Measurements from ENCODE around the gene JAG1.

The JAG1 gene

DNA sequence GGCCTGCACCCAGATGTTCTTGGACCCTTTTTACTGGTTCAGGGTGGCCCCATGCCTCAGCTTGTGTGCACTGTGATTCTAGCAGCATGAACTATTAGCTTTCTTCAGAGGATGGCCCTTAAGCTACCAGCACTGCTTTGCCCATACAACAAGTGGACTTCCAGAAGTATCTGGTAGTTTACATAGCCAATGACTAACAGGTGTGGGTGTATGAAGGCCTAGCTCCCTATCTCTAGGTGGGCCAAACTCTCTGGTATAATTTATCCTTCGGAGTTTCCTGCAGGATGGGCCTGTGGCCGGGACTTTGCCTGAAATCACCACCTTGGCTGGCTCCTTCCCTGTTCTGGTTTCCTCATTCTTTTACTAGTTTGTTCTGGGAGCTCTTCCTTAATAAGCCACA lies 26.1 kb upstream of the JAG1 start:
- in situ Hi-C loops (cut with MboI; ENCODE audit: low sequenced_read_pairs), result no loop called here

DNA sequence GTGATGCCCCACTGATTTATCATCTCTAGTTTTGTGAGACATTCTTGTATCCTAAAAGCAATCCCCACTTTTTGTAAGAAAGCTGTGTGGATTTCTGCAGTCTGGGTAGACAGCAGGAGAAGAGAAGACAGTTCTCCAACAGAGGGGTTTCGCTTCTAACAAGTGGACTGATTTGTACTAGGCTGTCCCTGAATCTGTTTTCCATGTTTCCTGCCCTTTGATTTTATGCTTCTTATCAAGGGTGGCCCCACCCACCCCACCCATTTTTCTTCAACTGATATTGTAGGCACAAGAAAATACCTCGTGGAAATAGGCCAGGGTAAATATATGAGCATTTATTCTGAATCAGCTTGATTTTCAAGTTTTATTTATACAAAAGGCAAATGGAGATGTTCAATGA lies 25.7 kb upstream of the JAG1 start:
- in situ Hi-C loops (cut with MboI; ENCODE audit: low sequenced_read_pairs), result no loop called here

DNA sequence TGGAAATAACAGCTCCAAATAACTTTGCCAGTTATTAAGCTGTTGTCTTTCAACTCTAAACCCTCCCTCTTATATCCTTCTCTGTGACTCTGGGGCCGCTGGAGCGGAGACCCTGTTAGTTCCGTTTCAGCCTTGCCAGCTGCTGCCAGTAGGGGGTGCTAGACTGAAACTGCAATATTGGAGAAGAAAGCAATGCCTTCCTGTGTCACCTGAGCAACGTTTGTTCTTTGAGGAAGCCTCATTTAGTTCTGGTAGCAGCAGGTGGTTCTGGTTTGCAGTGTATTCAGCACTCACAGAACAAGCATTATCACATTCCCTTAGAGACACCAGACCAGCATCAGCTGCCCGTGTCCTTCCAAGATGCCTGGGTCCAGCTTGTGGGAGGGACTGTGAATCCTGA lies 22.9 kb upstream of the JAG1 start:
- in situ Hi-C loops (cut with MboI; ENCODE audit: low sequenced_read_pairs), result no loop called here

DNA sequence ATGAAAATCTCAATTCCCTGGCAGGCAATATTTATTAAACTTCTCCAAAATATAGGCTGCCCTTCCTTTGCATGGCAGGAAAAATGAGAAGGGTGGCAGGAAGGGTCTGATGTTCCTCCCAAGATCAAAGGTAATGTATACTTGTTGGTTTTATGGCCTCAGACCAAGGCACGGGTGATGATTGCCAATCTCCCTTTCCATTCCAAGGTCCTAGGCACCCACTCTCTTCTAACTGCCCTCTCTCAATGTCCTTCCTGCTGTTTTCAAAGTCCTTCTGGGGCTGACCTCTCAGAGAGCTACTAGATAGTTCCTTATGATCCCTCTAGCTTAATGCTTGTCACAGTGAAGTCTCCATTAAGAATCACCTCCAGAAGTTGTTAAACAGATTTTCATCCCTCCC lies 15.6 kb upstream of the JAG1 start:
- in situ Hi-C loops (cut with MboI; ENCODE audit: low sequenced_read_pairs), result no loop called here

DNA sequence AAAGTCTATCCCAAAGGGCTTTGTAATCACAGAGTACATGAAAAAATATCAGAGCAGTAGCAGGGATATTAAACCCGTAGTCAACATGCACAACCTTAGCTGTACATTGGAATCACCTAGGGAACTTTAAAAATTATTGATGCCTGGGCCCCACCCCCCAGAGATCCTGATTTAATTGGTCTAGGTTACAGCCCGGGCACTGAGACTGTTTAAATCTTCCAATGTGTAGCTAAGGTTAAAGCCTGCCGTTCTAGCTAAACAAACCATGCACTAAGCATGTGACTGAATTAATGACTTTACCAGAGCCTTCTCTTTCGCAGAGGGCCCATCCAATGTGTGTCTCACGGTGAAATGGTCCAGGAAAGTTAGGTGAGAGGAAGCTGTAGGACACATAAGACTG lies 14.1 kb upstream of the JAG1 start:
- in situ Hi-C loops (cut with MboI; ENCODE audit: low sequenced_read_pairs), result no loop called here

DNA sequence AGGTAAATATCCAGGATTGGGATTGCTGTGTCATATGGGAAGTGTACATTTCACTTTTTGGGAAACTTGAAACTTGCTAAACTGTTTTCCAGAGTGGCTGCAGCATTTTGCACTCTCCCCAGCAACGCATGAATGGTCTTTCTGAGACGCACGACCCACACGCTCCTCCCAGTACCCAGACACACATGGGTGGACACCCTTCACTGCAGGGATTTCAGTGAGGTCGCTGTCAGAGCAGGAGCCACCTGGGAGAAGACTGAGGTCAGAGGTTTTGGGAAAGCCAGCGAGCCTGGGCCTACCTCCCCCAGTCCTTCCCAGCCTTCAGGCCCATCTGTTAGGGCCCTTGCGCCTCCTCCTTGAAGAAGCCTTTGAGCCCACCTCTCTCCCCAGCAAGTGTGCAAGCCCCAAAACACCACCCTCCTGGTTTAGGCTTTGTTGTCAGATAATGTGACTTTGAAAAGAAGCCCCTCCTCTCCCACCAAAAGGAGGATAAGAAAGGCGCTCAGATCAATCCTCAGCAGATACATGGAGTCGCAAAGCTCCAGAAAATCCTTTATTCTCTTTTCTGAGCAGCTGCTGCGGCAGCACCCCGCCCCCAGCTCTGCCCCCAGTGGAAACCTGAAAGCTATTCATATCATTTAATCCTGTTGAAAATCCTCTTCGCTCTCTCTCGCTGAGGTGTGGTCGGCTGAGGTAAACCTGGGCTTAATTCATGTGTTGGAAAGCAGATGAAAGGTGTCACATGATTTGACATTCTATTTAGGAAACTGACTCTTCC lies 12.7 kb upstream of the JAG1 start:
- in situ Hi-C loops (cut with MboI; ENCODE audit: low sequenced_read_pairs), result no loop called here

DNA sequence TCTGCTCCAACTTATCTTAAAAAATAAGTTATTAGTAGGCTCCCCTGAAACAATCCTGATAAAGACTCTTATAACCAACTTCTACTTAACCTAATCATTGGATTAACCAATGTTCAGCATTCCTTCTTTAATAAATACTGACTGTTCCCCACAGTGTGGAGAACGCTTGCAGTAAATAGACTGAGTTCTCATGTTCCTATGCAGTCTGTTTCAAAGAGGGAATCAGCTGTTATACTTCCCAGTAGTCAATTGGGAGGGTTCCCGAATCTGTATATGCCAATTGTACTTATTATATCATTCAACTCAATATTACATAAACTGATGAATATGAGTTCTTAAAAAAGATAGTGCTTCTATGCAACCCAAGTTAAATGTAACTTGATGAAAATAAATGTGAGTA lies 9.7 kb upstream of the JAG1 start:
- in situ Hi-C loops (cut with MboI; ENCODE audit: low sequenced_read_pairs), result no loop called here

DNA sequence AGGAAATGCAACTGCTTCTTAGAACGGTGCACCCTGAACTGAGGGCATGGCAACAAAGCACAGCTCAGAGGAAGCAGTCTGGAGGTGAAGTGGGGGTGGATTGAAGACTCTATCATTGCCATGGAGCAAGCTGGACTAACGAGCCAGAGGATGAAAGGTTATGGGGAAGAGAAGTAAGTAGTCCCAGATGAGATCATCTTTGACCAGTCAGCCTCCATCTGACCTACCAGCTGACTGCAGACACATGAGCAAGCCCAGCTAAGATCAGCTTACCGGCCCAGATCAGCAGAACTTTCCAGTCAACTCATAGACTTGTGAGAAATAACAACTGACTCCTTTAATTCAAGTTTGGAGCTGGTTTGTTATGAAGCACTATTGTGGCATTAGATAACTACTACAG lies 9.1 kb upstream of the JAG1 start:
- in situ Hi-C loops (cut with MboI; ENCODE audit: low sequenced_read_pairs), result no loop called here

DNA sequence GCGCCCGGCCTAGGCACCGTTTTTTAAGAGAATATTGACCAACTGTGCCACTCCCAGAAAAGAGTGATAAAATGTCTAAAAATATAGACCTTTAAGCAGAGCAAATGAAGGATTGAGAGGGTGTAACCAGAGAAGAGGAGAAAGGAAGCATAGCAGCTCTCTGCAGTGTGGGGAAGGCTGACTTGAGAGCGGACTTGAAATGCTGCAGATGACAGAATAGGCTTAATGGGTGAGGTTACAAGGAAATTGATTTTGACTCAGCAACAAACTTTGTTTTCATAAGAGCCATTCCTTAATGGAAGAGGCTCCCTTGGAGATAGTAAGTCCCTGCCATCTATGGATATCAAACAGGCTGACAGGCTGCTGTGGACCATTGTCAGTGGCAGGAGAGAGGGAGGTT lies 7.7 kb upstream of the JAG1 start:
- in situ Hi-C loops (cut with MboI; ENCODE audit: low sequenced_read_pairs), result no loop called here

DNA sequence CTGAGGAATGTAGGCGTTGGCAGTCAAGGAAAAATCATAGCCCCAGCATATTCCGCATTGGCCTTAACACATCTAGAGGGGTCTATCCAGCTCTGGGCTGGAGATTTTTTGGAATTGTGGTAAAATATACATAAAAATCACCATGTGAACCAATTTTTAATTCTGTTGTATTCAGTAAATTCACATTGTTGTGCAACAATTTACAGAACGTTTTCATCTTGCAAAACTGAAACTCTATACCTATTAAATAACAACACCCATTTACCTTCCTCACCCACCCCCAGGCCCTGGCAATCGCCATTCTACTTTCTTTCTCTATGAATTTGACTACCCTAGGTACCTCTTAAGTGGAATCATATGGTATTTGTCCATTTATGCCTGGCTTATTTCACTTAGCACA lies 6.8 kb upstream of the JAG1 start:
- in situ Hi-C loops (cut with MboI; ENCODE audit: low sequenced_read_pairs), result no loop called here

DNA sequence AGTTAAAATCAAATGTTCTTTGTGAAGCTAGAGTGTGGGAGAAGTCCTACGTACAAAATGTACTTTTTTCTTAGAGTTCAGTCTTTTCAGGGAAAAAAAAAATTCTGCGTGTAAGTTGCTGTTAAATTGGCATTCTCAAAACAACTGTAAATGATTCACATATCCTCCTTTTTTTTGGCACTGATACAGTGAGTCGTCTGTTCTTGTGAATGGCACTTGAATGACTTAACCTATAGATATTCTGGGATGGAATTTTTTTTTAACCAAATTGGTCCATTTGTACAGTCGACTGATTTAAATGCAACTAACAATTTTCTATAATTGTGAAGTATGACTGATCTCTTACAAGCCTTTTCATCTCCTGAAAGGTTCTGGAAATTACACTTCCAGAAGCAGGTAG lies 5.5 kb upstream of the JAG1 start:
- in situ Hi-C loops (cut with MboI; ENCODE audit: low sequenced_read_pairs), result no loop called here

DNA sequence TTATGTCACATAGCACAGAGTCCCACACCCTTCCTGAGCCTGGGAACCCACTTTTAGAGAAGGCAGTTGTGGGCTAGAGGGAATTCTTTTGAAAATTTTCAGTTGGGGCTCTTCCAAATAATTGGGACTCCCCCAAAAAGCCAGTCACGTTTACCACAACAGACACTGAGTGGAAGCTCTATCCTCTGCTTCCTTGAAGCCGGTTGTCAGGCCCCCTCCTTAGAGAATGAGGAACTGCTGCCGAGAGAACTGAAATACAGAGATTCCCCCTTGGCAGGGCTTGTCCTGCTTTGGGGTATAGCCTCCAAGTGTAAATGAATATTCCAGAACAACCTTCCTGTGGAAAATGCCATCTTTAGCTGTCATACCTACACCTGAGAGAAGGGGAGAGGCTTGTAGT lies 2.7 kb upstream of the JAG1 start:
- in situ Hi-C loops (cut with MboI; ENCODE audit: low sequenced_read_pairs), result no loop called here

DNA sequence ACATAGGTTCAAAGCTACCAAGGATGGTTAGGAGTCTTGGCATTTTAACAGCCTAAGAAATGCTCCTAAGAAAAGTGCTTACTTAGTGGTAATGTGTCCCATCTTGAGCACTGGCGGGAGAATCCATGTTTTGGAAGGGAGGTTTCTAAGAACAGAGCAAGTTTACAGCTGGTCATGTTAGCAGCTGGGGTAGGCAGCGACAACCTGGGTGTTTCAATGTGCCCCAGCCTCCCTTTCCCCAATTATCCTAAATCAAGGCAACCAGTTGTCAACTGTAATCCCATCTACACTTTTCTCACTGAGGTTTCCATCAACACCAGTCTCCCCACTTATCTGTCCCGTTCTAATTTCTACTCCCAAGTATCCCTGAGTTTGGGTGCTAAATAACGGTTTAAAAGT lies 1.6 kb upstream of the JAG1 start:
- in situ Hi-C loops (cut with MboI; ENCODE audit: low sequenced_read_pairs), result no loop called here

DNA sequence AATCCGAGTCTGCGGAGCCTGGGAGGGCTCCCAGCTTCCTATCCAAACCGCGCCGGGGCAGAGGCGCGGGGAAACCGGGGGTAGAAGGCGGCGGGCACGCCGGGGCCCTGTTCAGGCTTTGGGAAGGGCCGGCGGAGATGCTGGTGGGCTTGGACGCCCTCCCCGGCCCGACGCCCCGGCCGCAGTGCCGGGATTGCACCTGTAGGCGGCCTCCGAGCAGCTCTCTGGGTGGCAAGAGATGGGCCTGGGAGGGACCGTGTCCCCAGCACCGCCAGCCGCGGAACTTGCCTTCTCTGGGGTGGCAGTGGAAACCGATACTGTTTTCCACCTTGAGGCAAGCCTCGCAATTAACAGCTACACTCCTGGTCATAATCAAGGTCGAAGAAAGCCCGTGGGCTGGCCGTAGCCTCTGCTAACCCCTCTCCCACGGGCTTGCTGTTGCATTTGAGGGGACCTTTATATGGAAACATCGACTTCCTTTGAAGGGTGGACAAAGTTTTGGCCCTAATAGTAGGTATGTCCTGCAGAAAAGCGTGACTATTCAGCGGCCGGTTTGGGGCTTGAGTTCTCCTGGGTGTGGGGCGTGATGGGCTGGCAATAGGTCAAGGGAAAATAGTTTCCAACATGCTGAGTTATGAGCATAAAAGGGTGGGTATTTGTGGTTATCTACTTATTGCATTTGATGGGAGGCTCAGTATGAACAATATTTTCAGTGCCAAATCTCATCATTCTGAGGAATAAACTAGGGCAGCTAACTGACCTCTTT lies 1.1 kb upstream of the JAG1 start:
- in situ Hi-C loops (cut with MboI; ENCODE audit: low sequenced_read_pairs), result no loop called here

DNA sequence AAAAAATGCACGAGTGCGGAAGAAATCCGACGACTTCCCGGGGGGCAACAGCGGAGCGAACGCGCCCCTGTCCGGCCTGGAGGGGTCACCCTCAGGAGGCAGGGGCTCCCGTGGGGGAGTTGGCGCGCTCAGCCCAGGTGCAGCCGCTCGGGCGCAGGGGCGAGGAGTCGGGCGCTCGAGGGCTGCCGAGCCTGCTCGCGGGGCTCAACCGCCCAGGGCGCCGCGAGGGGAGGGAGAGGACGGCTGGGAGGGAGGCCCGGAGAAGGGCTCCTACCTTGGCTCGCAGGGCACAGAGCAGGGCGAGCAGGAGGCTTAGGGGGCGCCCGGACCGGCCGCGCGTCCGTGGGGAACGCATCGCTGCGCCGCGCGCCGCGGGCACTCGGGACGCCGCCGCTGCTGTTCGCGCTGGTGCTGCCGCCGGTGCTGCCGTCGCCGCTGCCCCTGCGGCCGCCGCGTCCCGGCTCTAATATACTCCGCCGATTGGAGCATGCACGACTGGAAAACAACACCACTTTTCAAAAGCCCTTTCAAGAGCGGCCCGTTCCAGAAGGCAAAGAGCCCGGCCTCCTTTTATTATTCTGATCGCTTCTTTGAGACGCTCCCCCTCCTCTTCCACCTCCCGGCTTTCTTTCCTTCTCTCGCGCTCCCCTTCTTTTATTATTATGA lies 490 bp downstream of the JAG1 start:
- in situ Hi-C loops (cut with MboI; ENCODE audit: low sequenced_read_pairs), result no loop called here

DNA sequence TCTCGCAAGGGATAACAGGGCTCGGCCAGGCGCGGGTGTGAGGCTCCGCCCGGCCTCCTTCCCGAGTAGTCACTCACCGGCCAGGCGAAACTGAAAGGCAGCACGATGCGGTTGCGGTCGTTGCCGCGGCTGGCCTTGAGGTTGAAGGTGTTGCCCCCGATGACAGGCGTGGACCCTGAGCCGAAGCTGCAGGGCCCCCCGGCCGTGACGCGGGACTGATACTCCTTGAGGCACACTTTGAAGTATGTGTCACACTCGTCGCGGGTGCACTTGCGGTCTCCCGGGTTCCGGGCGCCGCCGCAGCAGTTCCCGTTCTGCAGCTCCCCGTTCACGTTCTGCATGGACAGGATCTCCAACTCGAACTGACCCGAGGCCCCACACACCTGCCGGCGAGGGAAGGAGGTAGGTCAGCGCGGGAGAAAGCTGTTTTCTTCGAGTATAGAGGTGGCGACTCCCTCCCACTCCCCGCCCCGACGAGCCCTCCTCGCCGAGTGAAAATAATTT lies 1.1 kb downstream of the JAG1 start:
- in situ Hi-C loops (cut with MboI; ENCODE audit: low sequenced_read_pairs), result no loop called here

DNA sequence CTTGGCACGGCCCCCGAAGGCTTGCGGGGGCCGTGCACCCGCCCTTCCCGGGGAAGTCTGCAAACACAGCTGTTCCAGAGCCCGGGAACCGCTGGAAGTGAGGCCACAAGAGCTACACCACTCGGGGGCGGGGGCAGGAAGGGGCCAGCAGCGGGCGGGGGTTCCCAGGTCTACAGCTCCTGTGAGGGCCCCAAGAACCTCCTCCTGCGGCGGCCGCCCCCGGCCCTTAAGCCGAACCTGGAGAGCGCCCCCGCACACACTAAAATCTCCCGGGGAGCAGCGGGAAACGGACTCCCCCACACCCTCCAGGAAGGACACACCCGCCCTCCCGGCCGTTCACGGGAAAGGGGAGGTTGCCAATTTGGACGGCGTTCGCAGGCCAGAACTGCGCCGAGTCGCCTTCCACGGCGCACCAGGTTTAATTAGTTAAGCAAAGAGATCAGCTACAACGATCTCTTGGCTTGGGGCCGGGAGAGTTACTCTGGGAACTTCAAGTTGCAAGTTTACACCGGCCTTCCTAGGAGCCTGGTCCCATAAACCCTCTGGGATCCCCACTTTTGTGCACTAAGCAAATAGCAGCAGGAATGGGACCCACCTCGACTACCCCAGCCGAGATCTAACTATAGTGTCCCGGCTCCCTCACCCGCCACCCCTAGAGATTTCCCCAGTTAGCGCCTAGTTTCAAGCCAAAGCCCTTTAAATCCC lies 1.7 kb downstream of the JAG1 start:
- in situ Hi-C loops (cut with MboI; ENCODE audit: low sequenced_read_pairs), result no loop called here

DNA sequence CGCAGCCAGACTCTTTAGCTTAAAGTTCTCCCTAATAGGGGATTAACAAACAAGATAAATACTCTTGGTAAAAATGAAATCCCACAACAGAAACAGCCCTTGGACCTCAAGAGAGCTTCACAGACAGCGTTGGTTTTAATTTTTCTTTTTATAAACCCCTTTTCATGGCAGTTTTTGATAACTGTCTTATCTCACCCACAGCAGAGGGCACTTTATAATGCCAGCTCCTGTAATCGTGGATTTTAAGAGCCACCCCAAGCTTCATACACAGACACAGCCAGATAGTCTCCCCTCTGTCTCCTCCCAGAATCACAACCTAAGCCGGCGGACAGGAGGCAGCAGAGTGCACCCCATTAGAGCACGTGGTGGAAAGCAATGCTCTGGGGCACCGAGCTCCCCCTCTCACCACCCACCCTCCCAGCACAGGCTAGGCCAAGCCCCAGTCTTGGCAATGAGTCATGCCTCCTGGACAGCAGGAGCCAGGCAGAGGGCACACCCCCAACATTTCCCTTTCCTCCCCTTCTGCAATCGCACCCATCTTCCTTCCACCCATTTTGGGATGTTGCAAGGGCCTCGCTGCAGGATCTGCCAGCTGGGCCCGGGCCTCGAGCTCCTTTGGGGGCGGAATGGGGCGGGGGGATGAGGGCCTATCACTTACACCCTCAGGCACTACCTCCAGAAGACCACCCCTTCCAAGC lies 2.4 kb downstream of the JAG1 start:
- in situ Hi-C loops (cut with MboI; ENCODE audit: low sequenced_read_pairs), result no loop called here

DNA sequence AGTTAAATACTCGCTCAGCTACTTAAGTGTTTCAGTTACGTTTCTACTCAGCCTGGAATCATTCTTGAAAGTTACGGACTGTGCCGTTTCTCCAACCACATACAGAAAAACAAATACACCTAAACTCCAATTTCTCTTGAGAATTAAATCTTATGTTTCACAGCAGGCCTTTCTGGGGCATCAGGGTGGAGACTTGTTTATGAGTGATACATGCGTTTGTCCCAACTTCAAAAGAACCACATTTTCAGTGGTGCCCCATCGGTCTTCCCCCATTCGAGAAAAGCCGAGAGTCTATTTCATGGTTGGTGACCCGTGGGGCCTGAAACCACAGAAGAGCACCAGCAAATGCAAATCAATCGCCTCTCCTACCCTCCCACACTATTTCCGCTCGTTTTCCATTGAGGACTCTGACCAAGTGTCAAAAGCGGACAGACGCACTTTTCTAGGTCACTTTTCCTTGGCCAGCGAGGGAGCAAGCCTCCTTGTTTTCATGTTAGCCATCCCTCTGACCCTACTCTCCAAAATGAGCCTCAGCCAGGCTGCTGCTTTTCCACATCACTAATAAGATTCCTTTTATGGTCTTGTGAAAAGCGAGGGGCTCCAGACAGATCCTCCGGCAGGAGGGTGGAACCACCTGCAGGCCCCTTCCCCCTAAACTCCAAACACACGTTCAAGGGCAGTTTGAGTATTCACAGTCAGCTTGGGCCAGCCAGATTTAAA lies 3.1 kb downstream of the JAG1 start:
- in situ Hi-C loops (cut with MboI; ENCODE audit: low sequenced_read_pairs), result no loop called here

DNA sequence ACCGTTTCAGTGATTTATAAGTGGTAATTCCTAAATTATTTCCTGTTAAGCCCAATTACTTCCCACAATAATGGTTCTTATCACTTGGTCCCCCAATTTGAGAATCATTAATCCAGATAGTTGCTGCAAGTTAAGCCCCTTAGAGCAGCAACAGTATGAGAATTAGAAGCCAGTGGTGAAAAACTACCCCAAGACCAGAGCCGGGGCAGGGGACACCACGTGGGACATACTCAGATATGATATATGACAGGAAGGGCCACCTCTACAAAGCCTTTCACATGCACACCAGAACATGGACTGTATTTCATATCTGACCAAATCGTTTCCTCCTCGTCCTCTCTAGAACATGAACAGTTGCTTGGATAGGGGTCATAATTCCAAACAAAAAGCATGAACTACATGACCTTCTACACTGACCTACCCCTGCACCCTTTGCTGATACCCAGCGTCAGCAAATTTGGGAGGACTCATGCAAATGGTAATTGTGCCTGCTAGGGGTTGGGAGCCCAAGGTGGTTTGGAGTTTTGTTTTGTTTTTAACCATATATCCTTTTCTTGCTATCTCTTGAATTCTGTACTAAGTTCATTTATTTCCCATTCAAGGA lies 3.9 kb downstream of the JAG1 start:
- in situ Hi-C loops (cut with MboI; ENCODE audit: low sequenced_read_pairs), result no loop called here
